GM04503 (cell line): ENCODE results near the gene CENPL.

Source experiments
- DNase-seq: peaks from one replicate; pipeline ENCODE4 v3.0.0-alpha.2; 2012; ENCODE audit warnings: low read depth

Gene CENPL

DNA sequence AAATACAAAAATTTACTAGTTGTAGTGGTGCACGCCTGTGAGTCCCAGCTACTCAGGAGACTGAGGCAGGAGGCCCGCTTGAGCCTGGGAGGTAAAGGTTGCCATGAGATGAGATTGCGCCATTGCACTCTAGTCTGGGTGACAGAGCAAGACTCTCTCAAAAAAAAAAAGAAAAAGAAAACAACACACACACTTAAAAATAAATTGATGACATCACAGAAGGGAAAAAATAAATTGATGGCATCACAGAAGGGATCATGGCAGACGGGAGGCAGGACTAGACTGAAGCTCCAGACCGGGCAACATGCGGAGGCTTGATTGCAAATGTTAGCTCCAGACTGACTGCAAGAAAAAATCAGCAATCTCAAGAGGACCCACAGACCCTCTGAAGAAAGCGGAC is 66.6 kb downstream of the CENPL start:
- DNase-seq: no peak

DNA sequence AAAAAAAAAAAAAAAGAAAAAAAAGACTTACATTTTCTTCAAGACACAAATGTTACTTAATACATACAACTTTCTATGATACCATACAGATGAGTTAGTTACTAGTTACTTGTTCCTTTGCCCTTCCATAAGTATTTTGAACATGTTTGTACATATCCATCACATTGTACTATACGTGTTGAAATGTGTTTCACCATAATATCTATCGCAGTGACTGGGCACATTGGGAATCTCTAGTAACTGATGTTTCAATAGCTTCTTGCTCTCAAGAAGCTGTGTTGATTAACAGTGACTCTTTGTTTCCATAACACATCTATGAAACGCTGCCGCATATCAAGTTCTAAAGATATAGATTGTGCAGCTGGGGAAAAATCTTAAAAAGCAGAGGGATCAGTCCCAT is 67.0 kb downstream of the CENPL start:
- DNase-seq: no peak

DNA sequence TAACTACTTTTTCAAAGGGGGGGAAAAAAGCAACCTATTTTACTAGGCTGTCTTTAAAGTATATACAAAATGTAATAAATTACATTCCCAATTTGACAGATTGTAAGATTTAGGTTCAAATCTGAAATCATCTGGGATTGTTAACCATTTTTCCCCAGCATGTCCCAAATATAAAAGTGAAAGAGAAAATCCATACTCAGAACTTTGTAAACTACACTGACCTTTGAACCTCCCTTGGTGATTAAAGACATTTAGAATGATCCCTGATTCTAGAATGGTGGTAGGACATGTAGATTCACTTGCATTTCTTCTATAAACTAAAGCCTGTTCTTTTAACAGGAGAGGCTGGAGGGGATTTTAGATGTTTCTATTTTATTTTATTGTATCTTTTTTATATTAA is 70.9 kb downstream of the CENPL start:
- DNase-seq: no peak
